Spleen (tissue), 7 donors: Measurements from ENCODE around the gene BLMH.

Experiments used
- POLR2A ChIP-seq, 3 donors: fragments of 450-650 bp; IDR thresholded peaks; one replicate each; pipeline ENCODE4 v1.5.1; 2017; ENCODE audit warnings: antibody characterized with exemption in 3 of 3, mild to moderate bottlenecking in 1 of 3
- TF ChIP-seq, protein P1 (sequence below), 11 experiments: fragments of 200-600 bp in 7 of 11; fragments of 450-650 bp in 4 of 11; sonication (generic) in 4 of 11; IDR thresholded peaks in 8 of 11; conservative IDR thresholded peaks in 3 of 11; 1 replicate in 7 of 11; 2 replicates in 4 of 11; pipeline versions ENCODE4 v1.4.0 to v1.8.0; 2016 to 2021; ENCODE audit warnings: antibody characterized with exemption in 11 of 11, inconsistent platforms in 4 of 11, mild to moderate bottlenecking in 1 of 11
- donor health status: DM: no; HTN: no; CAD: no; lungs with moderate emphysema.
- donor health status: DM: no; HTN: no; CAD: no.
- donor health status: DM: no; HTN: no; CAD: no.

DNA sequence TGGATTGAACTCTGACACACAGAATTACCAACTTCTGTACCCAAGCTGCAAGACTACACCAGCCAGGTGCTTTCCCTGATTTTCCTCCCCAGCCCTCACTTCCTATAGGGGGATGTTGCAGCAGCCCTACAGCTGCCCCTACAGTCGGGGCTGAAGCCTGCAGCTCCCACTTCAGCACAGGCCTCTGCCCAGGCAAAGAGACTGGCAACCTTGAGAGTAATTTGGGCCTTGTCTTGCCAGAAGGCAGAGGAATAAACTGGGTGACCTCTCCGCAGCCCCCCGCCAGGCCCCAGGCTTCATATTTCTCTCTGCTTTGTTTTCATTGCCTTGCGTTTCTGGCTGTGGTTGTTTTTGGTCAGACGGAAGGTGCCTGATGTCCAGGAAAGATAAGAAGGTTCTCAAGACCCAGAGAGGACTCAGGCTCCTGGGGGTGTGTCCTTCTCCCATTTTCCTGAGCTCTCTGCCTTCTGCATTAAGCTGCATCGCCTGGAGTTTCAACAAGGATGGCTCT, 88.2 kb downstream of the BLMH start:
- TF ChIP-seq POLR2A (IDR thresholded peaks at IDR 0.05), result no peak
- TF ChIP-seq, protein P1, sequence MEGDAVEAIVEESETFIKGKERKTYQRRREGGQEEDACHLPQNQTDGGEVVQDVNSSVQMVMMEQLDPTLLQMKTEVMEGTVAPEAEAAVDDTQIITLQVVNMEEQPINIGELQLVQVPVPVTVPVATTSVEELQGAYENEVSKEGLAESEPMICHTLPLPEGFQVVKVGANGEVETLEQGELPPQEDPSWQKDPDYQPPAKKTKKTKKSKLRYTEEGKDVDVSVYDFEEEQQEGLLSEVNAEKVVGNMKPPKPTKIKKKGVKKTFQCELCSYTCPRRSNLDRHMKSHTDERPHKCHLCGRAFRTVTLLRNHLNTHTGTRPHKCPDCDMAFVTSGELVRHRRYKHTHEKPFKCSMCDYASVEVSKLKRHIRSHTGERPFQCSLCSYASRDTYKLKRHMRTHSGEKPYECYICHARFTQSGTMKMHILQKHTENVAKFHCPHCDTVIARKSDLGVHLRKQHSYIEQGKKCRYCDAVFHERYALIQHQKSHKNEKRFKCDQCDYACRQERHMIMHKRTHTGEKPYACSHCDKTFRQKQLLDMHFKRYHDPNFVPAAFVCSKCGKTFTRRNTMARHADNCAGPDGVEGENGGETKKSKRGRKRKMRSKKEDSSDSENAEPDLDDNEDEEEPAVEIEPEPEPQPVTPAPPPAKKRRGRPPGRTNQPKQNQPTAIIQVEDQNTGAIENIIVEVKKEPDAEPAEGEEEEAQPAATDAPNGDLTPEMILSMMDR (IDR thresholded peaks at IDR 0.05 in 8 of 11, conservative IDR thresholded peaks at IDR 0.05 in 3 of 11), result no peak
